Measurements from ENCODE around the gene NEDD4L. TPM values are rescaled to one million over a fixed set of nuclear protein-coding genes. Genes with fewer than 3 reads are reported as not detected.
A peak's percentile ranks its signal among the peaks of the same experiment; 100 is the strongest.

Gene NEDD4L
- total RNA-seq, 1 experiment from 2014 or later: 39.1 TPM

DNA sequence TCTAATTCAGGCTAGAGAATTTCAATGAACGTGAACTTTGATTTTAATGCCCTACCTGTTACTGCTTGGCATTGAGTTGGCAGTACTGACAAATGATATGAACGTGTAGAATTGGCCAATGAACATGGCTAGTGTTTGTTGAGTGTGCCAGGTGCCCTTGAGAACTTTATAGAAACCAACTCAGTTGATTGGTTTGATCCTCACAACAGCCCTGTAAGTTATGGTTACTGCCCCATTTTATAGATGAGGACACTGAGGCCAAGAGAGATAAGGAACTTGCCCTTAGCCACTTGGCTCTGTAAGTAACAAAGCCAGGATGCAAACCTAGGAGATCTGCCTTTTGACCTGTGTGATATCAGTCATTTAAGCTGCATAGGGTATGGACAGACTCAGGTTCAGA, 275.7 kb downstream of the NEDD4L start:
- in situ Hi-C loops (cut with HindIII; ENCODE audit: low pct_unique_long_range_greater_than_20kb, low sequenced_read_pairs): no loop called here

DNA sequence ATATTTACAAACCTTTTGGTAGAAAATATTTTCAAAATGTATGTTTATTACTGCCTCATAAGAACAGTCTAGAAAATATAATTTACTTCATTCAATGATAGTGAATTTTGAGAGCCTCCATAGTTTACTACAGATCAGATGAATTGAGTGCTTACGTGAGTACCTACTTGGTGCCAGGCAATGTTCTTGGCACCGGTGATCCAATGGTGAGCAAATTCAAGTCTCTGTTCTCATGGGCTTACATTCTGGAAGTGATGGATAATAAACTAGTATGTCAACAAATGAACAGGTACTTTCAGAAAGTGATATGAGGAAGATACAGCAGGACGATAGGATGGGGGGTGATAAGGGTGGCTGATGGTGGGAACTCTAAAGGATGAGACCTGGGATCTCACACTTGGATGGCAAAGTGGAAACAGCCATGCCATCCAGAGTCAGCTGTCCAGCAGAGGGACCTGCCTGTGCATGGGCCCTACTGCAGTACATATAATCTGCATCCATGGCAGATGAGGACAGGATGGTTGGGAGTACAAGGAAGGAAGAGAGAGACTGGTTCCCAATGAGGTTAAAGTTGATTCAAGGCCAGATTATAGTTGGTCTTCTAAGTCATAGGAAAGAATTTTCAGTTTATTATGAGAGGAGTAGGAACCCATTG, 277.0 kb downstream of the NEDD4L start:
- no peak for DNase-seq (ENCODE audit: low read depth)

More for the DNA sequence above, 275.7 kb downstream of the NEDD4L start:
- no peak for DNase-seq (ENCODE audit: low read depth)

DNA sequence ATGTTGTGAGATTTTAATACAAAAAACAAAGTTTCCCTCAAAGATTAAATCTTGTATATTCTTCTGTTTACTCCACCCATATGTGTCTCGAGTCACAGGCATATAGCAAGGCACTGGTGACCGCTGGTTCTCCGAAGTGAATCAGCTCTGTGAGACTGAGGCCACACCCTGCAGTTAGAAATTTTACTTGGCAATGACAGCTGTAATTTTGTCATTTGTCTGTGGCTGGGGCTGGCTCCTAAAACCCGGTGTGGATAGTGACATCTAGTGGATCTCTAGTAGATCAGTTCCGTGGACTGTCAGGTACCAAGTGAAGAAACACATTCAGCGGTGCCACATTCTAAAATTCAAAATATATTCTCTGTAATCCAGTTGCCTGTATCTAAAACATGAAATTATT, 278.0 kb downstream of the NEDD4L start:
- DNase-seq (ENCODE audit: low read depth): peak; percentile 70
- in situ Hi-C loops (cut with HindIII; ENCODE audit: low pct_unique_long_range_greater_than_20kb, low sequenced_read_pairs): no loop called here

More for the DNA sequence above, 277.0 kb downstream of the NEDD4L start:
- in situ Hi-C loops (cut with HindIII; ENCODE audit: low pct_unique_long_range_greater_than_20kb, low sequenced_read_pairs): no loop called here

DNA sequence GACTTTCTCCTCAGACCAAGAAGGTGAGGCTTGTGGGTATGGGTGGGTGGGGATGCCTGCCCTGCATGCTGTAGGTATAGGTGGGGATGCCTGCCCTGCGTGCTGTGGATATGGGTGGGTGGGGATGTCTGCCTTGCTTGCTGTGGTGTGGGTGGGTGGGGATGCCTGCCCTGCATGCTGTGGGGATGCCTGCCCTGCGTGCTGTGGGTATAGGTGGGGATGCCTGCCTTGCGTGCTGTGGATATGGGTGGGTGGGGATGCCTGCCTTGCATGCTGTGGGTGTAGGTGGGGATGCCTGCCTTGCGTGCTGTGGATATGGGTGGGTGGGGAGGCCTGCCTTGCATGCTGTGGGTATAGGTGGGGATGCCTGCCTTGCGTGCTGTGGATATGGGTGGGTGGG, 278.4 kb downstream of the NEDD4L start:
- DNase-seq (ENCODE audit: low read depth): no peak
- in situ Hi-C loops (cut with HindIII; ENCODE audit: low pct_unique_long_range_greater_than_20kb, low sequenced_read_pairs): no loop called here

DNA sequence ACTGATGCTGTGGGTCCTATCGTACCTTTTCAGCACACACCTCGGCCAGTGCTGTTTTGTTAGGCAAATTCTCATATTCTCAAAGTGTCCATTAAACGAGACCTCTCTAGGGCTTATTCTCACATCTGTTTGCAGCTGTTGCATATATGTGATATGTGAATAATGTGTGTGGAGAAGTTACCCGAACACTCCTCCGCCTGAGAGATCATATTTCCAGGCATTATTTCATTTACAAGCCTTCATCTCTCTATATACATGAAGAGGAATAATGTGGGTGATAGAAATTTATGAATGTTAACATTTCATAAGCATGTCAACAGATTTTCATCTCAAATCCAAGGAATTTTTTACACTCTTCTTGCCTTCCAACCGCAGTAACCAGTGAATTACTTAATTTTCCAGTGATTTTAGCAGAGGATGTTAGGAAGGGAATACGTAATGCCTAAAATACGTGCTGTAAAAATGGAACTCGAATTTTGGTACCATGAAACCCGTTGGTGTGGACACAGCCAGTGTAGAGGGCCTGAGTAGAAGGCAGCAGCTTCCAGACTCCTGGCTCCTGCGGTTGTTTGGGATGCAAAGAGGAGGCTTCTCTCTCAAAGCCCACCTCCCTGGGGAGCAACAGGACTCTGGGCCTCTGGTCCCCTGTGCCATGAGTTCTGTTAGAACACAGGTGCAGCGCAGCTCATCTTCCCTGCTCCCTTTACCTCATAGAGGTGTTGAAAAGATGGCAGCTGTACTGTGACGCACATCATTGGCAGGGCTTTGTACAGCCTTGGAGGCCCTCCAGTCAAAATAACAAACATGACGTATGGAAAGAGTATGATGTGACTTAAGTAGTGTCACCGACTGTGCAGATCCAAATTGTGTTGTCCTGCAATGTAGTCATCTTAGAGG, 280.1 kb downstream of the NEDD4L start:
- in situ Hi-C loops (cut with HindIII; ENCODE audit: low pct_unique_long_range_greater_than_20kb, low sequenced_read_pairs): no loop called here

DNA sequence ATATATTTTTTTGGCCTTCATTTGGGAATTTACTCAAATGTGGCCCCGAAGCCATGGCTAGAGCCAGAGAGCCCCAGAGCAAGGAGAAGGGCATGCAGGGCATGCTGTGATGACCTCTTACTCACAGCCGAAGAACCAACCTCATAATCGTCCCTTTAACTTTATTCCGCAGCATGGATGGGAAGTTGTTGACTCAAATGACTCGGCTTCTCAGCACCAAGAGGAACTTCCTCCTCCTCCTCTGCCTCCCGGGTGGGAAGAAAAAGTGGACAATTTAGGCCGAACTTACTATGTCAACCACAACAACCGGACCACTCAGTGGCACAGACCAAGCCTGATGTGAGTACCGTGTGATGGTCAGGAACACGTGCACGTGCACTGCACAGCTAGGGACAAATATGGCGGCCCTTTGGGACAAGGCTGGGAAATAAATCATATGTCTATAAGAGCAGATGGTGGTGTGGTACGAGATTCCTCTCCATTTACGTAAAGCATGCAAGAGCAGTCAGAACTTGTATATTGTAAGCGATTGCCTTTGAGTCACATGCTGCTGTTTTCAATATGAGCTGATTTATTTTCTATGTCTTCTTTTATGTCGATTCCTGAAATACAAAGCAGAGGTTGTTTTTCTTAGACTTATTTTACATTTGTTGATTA, 280.9 kb downstream of the NEDD4L start:
- no peak for DNase-seq (ENCODE audit: low read depth)
- in situ Hi-C loops (cut with HindIII; ENCODE audit: low pct_unique_long_range_greater_than_20kb, low sequenced_read_pairs): no loop called here

More for the DNA sequence above, 280.1 kb downstream of the NEDD4L start:
- DNase-seq (ENCODE audit: low read depth): no peak

DNA sequence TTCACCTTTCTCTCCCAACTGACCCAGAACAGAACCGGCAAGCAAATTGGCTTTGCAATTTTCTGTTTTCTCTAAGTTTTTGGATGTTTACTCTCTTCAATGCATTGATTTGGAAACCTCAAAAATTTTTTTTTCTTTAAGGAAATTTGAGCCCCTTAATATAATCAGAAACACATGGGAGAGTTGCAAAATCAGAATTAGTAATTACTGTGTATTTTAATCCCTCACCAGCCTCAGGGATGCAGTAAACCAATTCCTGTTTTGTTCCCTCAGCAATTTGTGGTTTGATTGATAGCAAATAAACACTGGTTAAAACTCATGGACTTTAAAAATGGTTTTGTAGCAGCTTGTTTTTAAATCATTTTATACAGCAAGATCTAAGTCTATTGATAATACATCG, 281.5 kb downstream of the NEDD4L start:
- in situ Hi-C loops (cut with HindIII; ENCODE audit: low pct_unique_long_range_greater_than_20kb, low sequenced_read_pairs): no loop called here
- no peak for DNase-seq (ENCODE audit: low read depth)

DNA sequence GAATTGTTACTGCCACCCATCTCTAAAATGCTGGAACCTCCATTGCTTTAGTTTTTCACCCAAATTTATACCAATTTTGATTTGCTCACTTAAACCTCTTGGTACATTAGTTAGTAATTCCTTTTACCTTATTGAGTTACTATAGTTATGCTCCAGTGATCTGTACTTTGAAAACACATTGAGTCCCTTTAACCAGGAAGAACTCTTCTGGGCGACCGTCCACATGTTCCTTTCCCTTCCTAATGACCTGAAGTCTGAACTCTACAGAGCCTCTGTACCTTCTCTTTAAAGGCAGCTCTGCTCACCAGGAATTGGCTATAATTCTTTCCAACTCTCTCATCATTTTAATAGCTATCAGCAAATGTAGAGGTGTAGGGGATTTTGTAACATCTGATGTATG, 290.0 kb downstream of the NEDD4L start:
- DNase-seq (ENCODE audit: low read depth): no peak
- in situ Hi-C loops (cut with HindIII; ENCODE audit: low pct_unique_long_range_greater_than_20kb, low sequenced_read_pairs): no loop called here

DNA sequence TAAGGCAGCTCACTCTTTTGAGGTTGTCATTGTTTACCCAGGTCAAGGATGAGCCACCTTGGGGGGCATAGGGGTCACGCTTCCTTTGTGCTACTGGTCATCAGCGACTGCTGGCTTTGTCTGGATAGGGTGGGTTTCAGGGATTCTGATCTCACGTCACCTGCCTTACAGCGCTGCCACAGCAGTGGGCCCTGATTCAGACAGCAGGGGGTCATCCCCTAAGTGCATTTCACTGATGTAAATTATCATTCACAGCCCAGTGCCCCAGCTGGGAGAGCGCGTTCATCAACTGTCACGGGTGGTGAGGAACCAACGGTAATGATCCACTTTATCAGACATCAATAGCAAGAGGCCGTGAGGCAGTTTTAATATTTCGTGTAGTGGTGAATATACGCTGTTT, 291.2 kb downstream of the NEDD4L start:
- DNase-seq (ENCODE audit: low read depth): no peak
- in situ Hi-C loops (cut with HindIII; ENCODE audit: low pct_unique_long_range_greater_than_20kb, low sequenced_read_pairs): no loop called here

DNA sequence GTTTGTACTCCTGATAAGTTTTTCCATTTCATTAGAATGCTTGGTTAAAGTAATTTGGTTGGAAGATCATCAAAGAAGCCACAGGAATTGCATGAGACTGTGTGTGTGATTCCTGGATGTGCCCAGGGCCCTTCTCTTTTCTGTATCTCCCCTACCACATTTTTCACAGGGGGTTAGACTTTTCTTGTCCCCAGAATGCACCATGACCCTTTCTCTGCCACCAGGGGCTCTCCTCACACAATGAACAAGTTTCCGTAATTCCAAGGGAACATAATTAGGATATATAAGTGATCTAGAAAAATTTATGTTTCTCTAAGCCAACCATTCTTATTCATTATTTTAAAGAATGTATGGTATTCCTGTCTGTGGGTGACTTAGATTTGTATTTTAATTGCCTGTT, 291.8 kb downstream of the NEDD4L start:
- no peak for DNase-seq (ENCODE audit: low read depth)
- in situ Hi-C loops (cut with HindIII; ENCODE audit: low pct_unique_long_range_greater_than_20kb, low sequenced_read_pairs): no loop called here

DNA sequence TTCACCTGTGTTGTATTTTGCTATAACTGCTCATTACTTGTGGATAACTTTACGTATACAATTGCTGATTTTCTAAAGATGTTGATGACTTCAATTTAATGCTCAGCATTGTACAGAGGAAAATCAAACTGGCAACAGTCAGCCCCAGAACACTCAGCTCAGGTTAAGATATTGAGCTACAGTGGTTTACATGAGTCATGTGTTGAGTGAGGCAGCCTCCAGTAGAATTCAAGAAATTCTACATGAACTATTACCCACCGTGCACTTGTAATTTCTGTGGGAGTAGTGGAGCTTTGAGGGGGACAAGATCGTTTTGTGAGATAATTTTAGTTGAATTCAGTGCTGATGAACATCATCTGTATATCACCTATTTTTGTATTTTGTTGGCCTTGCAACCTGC, 292.6 kb downstream of the NEDD4L start:
- DNase-seq (ENCODE audit: low read depth): no peak
- in situ Hi-C loops (cut with HindIII; ENCODE audit: low pct_unique_long_range_greater_than_20kb, low sequenced_read_pairs): no loop called here

DNA sequence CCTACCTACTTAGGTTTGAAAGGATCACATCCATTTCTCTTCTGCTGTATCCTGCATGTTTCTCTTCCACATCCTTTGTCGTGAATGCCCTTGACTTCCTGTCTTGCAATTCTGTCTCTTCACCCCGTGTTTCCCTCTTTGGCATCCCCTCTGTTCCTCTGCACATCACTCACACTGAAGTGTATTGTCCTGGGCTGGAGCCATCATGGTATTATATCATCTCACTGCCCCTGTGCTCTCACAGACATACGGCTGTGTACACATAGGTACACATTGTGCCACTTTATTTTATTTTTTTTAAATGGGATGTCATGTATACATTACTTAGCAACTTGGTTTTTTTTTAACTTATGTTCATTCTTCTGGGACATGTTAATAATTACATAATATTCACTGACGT, 293.3 kb downstream of the NEDD4L start:
- no peak for DNase-seq (ENCODE audit: low read depth)
- in situ Hi-C loops (cut with HindIII; ENCODE audit: low pct_unique_long_range_greater_than_20kb, low sequenced_read_pairs): no loop called here

DNA sequence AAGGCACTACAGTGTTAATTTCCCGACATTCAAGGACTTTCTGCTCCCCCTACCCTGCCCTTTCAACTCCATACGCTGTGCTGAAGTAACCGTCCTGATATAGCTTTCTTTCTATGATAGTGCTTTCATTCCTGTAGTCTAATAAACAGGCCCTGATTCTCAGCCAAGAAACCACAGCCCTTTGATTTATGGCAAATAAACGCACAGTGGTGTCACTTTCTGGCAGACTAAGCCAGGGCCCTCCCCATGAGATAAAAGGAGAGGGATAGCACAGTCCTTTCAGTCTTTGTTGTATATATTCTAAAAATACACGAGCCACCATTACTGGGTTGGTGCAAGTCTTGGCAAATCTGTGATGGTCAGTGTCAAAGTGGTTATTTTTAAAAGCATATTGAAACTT, 293.7 kb downstream of the NEDD4L start:
- in situ Hi-C loops (cut with HindIII; ENCODE audit: low pct_unique_long_range_greater_than_20kb, low sequenced_read_pairs): no loop called here
- DNase-seq (ENCODE audit: low read depth): no peak

DNA sequence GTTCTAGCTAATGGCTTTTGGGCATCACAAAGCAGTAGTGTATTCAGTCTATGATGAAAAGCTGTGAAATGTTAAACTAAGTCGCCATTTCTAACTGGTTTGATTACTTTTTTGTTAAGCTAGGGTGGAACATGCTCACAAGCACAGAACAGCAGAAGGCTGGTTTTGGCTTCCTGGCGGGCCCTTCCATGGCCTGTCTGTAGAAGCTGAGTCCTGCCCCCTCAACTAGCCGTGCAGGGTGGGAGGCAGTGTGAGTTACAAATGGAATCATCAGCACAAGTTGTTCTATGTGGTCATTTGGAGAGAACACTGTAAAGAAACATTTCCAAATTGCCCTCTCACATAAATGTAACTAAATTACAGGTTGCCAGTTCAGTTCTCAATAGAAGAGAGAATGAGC, 294.1 kb downstream of the NEDD4L start:
- no peak for DNase-seq (ENCODE audit: low read depth)
- in situ Hi-C loops (cut with HindIII; ENCODE audit: low pct_unique_long_range_greater_than_20kb, low sequenced_read_pairs): no loop called here

DNA sequence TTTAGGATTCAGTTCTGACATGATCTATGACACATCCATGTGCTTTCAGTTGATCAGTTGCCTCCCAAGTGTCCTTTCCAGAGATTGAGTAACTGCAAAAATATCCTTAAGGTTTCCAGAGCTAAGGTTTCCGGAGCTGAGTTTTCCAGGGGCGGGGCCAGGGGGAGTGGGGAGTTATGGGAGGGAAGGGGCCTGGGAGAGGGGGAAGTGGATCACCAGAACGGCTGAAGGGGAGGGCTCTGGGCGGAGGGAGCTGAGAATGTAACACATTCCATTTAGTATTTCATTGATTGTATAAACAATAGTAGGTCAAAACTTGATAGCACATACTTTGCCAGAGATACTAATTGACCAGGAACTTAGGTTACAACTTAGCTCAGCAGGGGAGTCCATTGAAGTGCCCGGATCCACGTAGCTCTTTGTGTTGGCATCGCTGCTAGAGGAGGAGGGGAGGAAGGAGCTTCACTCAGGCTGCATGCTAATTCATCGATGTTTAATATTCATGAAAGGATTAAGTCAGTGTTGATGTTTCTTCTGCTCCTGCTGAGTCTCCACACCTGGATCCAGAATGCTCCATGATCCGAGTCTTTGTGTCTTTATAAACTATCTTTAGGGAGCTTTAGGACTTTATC, 295.1 kb downstream of the NEDD4L start:
- in situ Hi-C loops (cut with HindIII; ENCODE audit: low pct_unique_long_range_greater_than_20kb, low sequenced_read_pairs): no loop called here
- no peak for DNase-seq (ENCODE audit: low read depth)

DNA sequence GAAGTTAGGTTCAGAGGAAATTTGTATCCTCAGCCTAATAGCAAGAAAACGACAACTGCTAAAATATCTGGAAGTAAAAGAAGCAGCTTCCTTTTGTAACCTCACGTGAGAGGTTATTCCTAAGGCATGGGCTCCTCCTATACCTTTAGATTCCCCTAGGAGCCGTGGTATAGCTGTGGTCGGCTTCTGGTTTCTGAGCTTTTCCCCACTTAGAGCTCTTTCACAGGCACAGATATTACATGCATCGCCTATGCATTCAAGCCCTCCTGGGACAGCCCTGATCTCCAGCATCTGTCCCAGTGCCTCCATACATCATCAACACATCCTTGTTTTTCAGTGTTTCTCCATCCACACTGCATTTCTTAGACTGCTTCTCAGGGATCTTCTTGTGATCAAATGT, 295.9 kb downstream of the NEDD4L start:
- DNase-seq (ENCODE audit: low read depth): no peak
- in situ Hi-C loops (cut with HindIII; ENCODE audit: low pct_unique_long_range_greater_than_20kb, low sequenced_read_pairs): no loop called here

DNA sequence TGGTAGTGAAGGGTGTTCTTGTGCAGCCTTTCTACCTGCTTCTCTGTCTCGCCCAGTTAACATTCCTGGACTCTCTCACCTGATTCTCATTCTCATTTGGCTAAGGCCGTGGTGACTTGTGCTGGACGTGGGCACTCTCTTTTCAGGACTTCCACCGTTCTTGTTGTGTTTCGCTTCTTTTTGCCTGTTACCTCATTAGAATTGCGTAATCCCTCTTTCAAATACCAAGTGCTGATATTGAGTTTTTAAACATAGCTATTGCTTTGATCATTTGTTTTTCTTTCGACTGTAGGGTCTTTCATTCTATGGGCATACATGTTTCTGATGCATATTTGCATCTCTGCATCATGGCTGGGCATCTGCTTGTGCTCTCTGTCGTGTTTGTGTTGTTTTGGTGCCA, 297.9 kb downstream of the NEDD4L start:
- DNase-seq (ENCODE audit: low read depth): no peak
- in situ Hi-C loops (cut with HindIII; ENCODE audit: low pct_unique_long_range_greater_than_20kb, low sequenced_read_pairs): no loop called here

DNA sequence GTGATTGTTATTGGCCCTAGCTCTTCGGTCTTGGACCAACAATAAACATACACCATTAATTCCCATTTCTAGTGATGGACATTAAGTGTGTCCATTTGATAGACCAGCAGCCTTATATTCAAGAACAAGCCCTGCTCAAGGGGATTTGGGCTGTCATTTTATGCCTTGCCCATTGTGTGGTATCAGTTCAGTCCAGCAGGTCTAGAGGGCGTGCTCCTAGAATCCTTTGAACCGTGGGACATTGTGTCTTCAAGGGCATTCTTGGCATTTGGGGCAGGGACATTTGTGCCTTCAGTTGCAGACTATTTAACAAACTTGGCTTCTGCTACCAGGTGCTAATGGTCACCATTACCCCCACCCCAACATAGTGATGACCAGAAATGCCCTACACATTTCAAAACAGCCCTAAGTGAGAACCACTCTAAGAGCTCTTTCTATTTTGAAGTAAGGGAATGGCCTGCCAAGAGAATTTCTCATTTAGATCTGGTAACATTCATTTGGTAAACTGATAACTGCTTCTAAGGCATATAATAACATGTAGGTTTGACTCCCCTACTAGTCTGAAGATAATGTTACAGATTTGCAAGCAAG, 300.1 kb downstream of the NEDD4L start:
- DNase-seq (ENCODE audit: low read depth): no peak
- in situ Hi-C loops (cut with HindIII; ENCODE audit: low pct_unique_long_range_greater_than_20kb, low sequenced_read_pairs): no loop called here

Data from Caki2 (cell line).